Measurements from ENCODE around the gene HMGN4. TPM values are rescaled to one million over a fixed set of nuclear protein-coding genes. Genes with fewer than 3 reads are reported as not detected.
A peak's percentile ranks its signal among the peaks of the same experiment; 100 is the strongest.

HMGN4 gene
- total and polyA plus RNA-seq, 9 of the 15 experiments (the other 6 are each of a cell fraction or from before 2014, with no cell fraction given): 35.4 to 134 (median 94.1) TPM

DNA sequence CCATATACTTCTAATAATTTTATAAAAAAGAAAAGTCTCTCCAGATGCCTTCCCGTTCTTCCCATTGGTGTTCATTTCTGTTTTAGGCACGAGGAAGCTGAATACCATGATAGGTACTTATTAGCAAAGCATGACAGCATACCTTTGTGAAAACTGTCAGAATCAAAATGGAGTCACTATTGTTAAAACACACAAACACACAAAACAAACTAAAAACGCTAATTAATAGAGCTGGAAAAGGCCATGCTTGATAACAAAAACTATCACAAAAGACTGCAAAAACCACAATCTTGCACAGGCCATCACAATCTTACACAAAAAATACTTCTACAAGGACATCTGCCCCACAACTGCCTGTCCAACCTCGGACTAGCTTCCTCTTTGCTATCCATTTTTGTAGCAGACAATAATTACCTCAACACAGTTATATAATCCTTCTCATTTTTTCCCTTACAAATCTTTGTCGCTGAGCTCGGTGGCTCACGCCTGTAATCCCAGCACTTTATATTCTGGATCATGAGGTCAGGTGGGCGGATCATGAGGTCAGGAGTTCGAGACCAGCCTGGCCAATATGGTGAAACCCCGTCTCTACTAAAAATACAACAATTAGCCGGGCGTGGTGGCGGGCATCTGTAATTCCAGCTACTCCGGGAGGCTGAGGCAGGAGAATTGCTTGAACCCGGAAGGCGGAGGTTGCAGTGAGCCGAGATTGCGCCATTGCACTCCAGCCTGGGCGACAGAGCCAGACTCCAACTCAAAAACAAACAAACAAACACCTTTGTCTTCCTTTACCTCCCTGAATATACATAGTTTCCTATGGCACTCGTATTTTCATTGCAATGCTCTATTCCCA, 55.3 kb downstream of the HMGN4 start (continued):
- TF ChIP-seq ZNF395 (CRISPR knock-in tag; IDR thresholded peaks at IDR 0.05): peak; percentile 93
- no peak for TF ChIP-seq TEAD4 (IDR thresholded peaks at IDR 0.05; ENCODE audit: low read length)
- TF ChIP-seq TEAD4 (CRISPR knock-in tag; IDR thresholded peaks at IDR 0.05; ENCODE audit: borderline replicate concordance): no peak
- no peak for TF ChIP-seq THAP12 (CRISPR knock-in tag; IDR thresholded peaks at IDR 0.05)
- peak; percentile 92 for TF ChIP-seq PYGO2 (tag; IDR thresholded peaks at IDR 0.05)
- TF ChIP-seq, protein P1, sequence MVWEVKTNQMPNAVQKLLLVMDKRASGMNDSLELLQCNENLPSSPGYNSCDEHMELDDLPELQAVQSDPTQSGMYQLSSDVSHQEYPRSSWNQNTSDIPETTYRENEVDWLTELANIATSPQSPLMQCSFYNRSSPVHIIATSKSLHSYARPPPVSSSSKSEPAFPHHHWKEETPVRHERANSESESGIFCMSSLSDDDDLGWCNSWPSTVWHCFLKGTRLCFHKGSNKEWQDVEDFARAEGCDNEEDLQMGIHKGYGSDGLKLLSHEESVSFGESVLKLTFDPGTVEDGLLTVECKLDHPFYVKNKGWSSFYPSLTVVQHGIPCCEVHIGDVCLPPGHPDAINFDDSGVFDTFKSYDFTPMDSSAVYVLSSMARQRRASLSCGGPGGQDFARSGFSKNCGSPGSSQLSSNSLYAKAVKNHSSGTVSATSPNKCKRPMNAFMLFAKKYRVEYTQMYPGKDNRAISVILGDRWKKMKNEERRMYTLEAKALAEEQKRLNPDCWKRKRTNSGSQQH (CRISPR knock-in tag; IDR thresholded peaks at IDR 0.05): peak; percentile 56; the same call in 1 of the 2 replicates
- TF ChIP-seq NFIX (CRISPR knock-in tag; IDR thresholded peaks at IDR 0.05; ENCODE audit: low read depth): 0 out of 2 replicates have a peak, but pooled peaks have one; percentile 33
- TF ChIP-seq ZNF586 (CRISPR knock-in tag; conservative IDR thresholded peaks at IDR 0.05): 0 out of 2 replicates have a peak, but pooled peaks have one; percentile 66
- TF ChIP-seq CXXC5 (CRISPR knock-in tag; IDR thresholded peaks at IDR 0.05): peak; percentile 39
- peak; percentile 53; the same call in 1 of the 2 replicates for TF ChIP-seq TAF7 (tag; IDR thresholded peaks at IDR 0.05)
- peak; percentile 98 for TF ChIP-seq ADNP (tag; IDR thresholded peaks at IDR 0.05)
- no peak for TF ChIP-seq HNRNPH1 (optimal IDR thresholded peaks at IDR 0.05; ENCODE audit: low read depth, low read length)
- TF ChIP-seq, protein P2, sequence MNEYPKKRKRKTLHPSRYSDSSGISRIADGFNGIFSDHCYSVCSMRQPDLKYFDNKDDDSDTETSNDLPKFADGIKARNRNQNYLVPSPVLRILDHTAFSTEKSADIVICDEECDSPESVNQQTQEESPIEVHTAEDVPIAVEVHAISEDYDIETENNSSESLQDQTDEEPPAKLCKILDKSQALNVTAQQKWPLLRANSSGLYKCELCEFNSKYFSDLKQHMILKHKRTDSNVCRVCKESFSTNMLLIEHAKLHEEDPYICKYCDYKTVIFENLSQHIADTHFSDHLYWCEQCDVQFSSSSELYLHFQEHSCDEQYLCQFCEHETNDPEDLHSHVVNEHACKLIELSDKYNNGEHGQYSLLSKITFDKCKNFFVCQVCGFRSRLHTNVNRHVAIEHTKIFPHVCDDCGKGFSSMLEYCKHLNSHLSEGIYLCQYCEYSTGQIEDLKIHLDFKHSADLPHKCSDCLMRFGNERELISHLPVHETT (CRISPR knock-in tag; conservative IDR thresholded peaks at IDR 0.05 in 1 of 2, IDR thresholded peaks at IDR 0.05 in 1 of 2): peak in 1 of 2 experiments; percentile 81; a peak in 2 of 4 replicates
- TF ChIP-seq TEAD2 (tag; IDR thresholded peaks at IDR 0.05): peak; percentile 84
- TF ChIP-seq, protein P3, sequence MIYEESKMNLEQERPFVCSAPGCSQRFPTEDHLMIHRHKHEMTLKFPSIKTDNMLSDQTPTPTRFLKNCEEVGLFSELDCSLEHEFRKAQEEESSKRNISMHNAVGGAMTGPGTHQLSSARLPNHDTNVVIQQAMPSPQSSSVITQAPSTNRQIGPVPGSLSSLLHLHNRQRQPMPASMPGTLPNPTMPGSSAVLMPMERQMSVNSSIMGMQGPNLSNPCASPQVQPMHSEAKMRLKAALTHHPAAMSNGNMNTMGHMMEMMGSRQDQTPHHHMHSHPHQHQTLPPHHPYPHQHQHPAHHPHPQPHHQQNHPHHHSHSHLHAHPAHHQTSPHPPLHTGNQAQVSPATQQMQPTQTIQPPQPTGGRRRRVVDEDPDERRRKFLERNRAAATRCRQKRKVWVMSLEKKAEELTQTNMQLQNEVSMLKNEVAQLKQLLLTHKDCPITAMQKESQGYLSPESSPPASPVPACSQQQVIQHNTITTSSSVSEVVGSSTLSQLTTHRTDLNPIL (CRISPR knock-in tag; IDR thresholded peaks at IDR 0.05): 0 out of 2 replicates have a peak, but pooled peaks have one; percentile 79

Data from K562 (cell line).